SH-SY5Y (cell line): ENCODE data around the gene ERICH6.

Experiments
- GATA2 ChIP-seq: IDR thresholded peaks from 2 replicates; pipeline ENCODE4 v1.6.1; 2011; ENCODE audit warnings: mild to moderate bottlenecking, low read depth, low read length
- GATA3 ChIP-seq: IDR thresholded peaks from 2 replicates; pipeline ENCODE4 v1.6.1; 2011; ENCODE audit warnings: low read depth, mild to moderate bottlenecking, low read length, moderate library complexity

ERICH6 gene

GRCh38 chr3:150681057-150681456 lies 22.7 kb downstream of the ERICH6 start:
- TF ChIP-seq GATA2 (no peak), GATA3 (no peak)

- no peak for TF ChIP-seq GATA3
- no peak for TF ChIP-seq GATA2
Measured at GRCh38 chr3:150680562-150680961, 23.2 kb downstream of the ERICH6 start.

GRCh38 chr3:150675587-150675986 lies 28.1 kb downstream of the ERICH6 start:
- TF ChIP-seq GATA2 = no peak

- no peak for TF ChIP-seq GATA2
- no peak for TF ChIP-seq GATA3
Measured at GRCh38 chr3:150673966-150674365, 29.8 kb downstream of the ERICH6 start.

GRCh38 chr3:150666167-150666566 lies 37.6 kb downstream of the ERICH6 start:
- no peak for TF ChIP-seq GATA3
- TF ChIP-seq GATA2 = no peak

GRCh38 chr3:150663461-150663860 lies 40.3 kb downstream of the ERICH6 start:
- no peak for TF ChIP-seq GATA3
- TF ChIP-seq GATA2 = no peak

- TF ChIP-seq GATA3 (no peak), GATA2 (no peak)
Measured at GRCh38 chr3:150662410-150663200, 41.1 kb downstream of the ERICH6 start.

- TF ChIP-seq GATA2 (no peak), GATA3 (no peak)
Measured at GRCh38 chr3:150656316-150656715, 47.4 kb downstream of the ERICH6 start.

- TF ChIP-seq GATA3 (no peak), GATA2 (no peak)
Measured at GRCh38 chr3:150653110-150653561, 50.6 kb downstream of the ERICH6 start.

GRCh38 chr3:150640256-150640655 lies 63.5 kb downstream of the ERICH6 start:
- TF ChIP-seq GATA3 = no peak
- TF ChIP-seq GATA2 = no peak

GRCh38 chr3:150639262-150639661 lies 64.5 kb downstream of the ERICH6 start:
- TF ChIP-seq GATA3 = no peak
- TF ChIP-seq GATA2 = no peak

- TF ChIP-seq GATA3 (no peak), GATA2 (no peak)
Measured at GRCh38 chr3:150636258-150636657, 67.5 kb downstream of the ERICH6 start.

GRCh38 chr3:150635526-150635925 lies 68.2 kb downstream of the ERICH6 start:
- TF ChIP-seq GATA2 (no peak), GATA3 (no peak)

GRCh38 chr3:150635076-150635475 lies 68.6 kb downstream of the ERICH6 start:
- no peak for TF ChIP-seq GATA2

GRCh38 chr3:150631515-150632221 lies 72.1 kb downstream of the ERICH6 start:
- TF ChIP-seq GATA2 (no peak), GATA3 (no peak)

- TF ChIP-seq GATA2 = no peak
- TF ChIP-seq GATA3 = no peak
Measured at GRCh38 chr3:150627557-150627956, 76.2 kb downstream of the ERICH6 start.
